ENCODE results near the gene RTN4RL1.

GRCh38 chr17:2011411-2012371 lies 13.4 kb downstream of the RTN4RL1 start:
- TF ChIP-seq CTCF (IDR thresholded peaks at IDR 0.05) (no peak), POLR2A (IDR thresholded peaks at IDR 0.05) (no peak)

Data from right lobe of liver (tissue), 4 donors.